Measurements from ENCODE around the gene APBB2.

- TF ChIP-seq GATA2 (IDR thresholded peaks at IDR 0.05; ENCODE audit: low read depth, low read length) (no peak), GATA3 (IDR thresholded peaks at IDR 0.05; ENCODE audit: low read depth, low read length) (no peak)
Observed at GRCh38 chr4:40962551-40963180, 251.7 kb downstream of the APBB2 start.
